Heart left ventricle (tissue), 13 donors: Measurements from ENCODE around the gene ZNF546.

ENCODE experiments used
- CTCF ChIP-seq, 12 donors: fragments of 200-600 bp; sonication (generic) in 4 of 12; IDR thresholded peaks; one replicate each; pipeline versions ENCODE4 v1.5.0 to v1.8.0; 2018 to 2022; ENCODE audit warnings: antibody characterized with exemption in 12 of 12, mild to moderate bottlenecking in 5 of 12
- POLR2A ChIP-seq, 2 donors: fragments of 450-650 bp; IDR thresholded peaks; one replicate each; pipeline ENCODE4 v1.6.1; 2017; ENCODE audit warnings: antibody characterized with exemption in 2 of 2, mild to moderate bottlenecking in 2 of 2, moderate library complexity in 2 of 2
- donor health status: ischemic (EF 13 %, LVEDD 7.1; RV severe dilation, severe dysfunction).
- donor health status: DM: no; HTN: yes; CAD: no.
- donor health status: DM: no; HTN: no; CAD: no.
- donor health status: ischemic (EF 25% LVEDD 6.9; RV normal size, moderate dysfunction).
- donor health status: ischemic (EF 25% LVEDD 5.7; RV mildly dilated, moderate dysfunction).
- donor health status: ischemic (EF 35%, LVEDD 5.7; RV mildly dilated, moderate dysfunction).
- donor health status: nonischemic (EF 11% LVEDD 7.7; RV severe dilation, severe dysfunction).
- donor health status: DM: yes; HTN: yes; CAD: no.
- donor health status: PGD.
- donor health status: ischemic (EF 29% LVEDD 5.4; RV normal size, mild dysfunction).
- donor health status: nonischemic (EF 23%, LVEDD 6.1; RV moderate dilation, normal function).

- no peak for TF ChIP-seq POLR2A (IDR thresholded peaks at IDR 0.05)
- no peak for TF ChIP-seq CTCF (IDR thresholded peaks at IDR 0.05)
Observed at GRCh38 chr19:39969681-39970424, 27.0 kb upstream of the ZNF546 start.
